ENCODE measurements around the gene GOLPH3. TPM values are rescaled to one million over a fixed set of nuclear protein-coding genes. Genes with fewer than 3 reads are reported as not detected.
A peak's percentile ranks its signal among the peaks of the same experiment; 100 is the strongest.

The GOLPH3 gene
- total RNA-seq, 1 experiment from 2014 or later: 98.7 TPM

DNA sequence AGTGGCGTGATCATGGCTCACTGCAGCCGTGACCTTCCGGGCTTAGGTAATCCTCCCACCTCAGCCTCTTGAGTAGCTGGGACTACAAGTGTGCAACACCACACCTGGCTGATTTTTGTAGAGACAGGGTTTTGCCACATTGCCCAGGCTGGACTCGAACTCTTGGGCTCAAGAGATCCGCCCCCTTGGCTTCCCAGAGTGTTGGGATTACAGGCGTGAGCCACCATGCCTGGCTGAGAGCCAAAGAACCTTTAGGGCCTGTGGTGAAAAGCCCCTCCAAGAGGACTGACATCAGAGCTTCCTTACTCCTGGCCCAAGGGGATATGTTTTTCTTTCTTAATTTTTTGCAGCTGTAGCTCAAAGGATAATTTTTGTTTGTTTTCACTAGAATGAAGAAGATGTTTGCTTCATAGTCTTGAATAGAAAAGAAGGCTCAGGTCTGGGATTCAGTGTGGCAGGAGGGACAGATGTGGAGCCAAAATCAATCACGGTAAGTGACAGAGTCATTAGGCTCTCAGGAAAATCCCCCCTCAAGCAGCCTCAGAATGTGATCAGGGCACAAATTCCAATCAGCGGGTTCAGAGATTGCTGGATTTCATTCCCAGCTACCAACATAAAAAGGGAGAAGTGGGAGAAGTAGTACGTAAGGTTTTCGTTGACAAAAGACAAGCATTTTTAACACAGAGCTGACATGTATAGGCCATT lies 77.1 kb downstream of the GOLPH3 start:
- Histone ChIP-seq H4K5ac (ENCODE audit: insufficient read length, low read depth, low read length) (no peak overlapping the region), H3K56ac (ENCODE audit: insufficient read length, low read depth, low read length) (no peak overlapping the region), H2BK12ac (ENCODE audit: insufficient read length, low read depth, low read length) (no peak overlapping the region), H2AFZ (ENCODE audit: low read length) (no peak overlapping the region), H3K23me2 (ENCODE audit: insufficient read length, low read depth, low read length, poor library complexity, severe bottlenecking) (no peaks in the 10 kb centered on the region), H2AK5ac (ENCODE audit: insufficient read length, low read length) (no peak overlapping the region), H3K27ac (ENCODE audit: insufficient read length, low read depth, low read length) (no peak overlapping the region), H4K20me1 (ENCODE audit: control insufficient read depth, insufficient read depth, insufficient read length) (no peaks in the 10 kb centered on the region), H3K79me1 (ENCODE audit: insufficient read depth, low read depth, low read length, poor library complexity, severe bottlenecking) (no peaks in the 10 kb centered on the region), H3K4ac (ENCODE audit: low read depth, low read length) (no peak overlapping the region), H3K79me2 (ENCODE audit: insufficient read depth, low read length) (no peaks in the 10 kb centered on the region), H2BK120ac (ENCODE audit: low read depth, low read length, poor library complexity, severe bottlenecking) (no peak overlapping the region), H4K91ac (ENCODE audit: insufficient read length, low read depth, low read length) (no peak overlapping the region), H3K4me2 (ENCODE audit: insufficient read depth, insufficient read length, low read length) (no peak overlapping the region), H2BK5ac (ENCODE audit: insufficient read length, low read length) (no peak overlapping the region), H4K8ac (replicated peaks; ENCODE audit: insufficient read length, low read depth, low read length) (no peak overlapping the region), H2BK20ac (ENCODE audit: low read depth, low read length, poor library complexity, severe bottlenecking) (no peak overlapping the region), H3K9ac (ENCODE audit: extremely low read depth, insufficient read length, low read length) (no peak overlapping the region), H3K14ac (ENCODE audit: insufficient read depth, low read length) (no peak overlapping the region), H3K9me3 (ENCODE audit: control insufficient read depth, low read depth, low read length) (no peaks in the 10 kb centered on the region), H3T11ph (ENCODE audit: low read length) (no peak overlapping the region), H3K27me3 (ENCODE audit: insufficient read depth, low read length) (no peaks in the 10 kb centered on the region), H2BK15ac (ENCODE audit: low read depth, low read length) (no peak overlapping the region), H3K4me1 (ENCODE audit: insufficient read depth, low read length) (no peaks in the 10 kb centered on the region), H3K23ac (ENCODE audit: insufficient read length, low read depth, low read length) (no peak overlapping the region), H3K18ac (ENCODE audit: insufficient read length, low read depth, low read length) (no peak overlapping the region)
- H3K4me3 Mint-ChIP-seq: no peak overlapping the region
- 0 out of 7 replicates have a peak overlapping the region, but pooled peaks of 2 of the 3 experiments have one; percentile 4 to 5 for H3K27ac Mint-ChIP-seq
- TF ChIP-seq, protein P1, sequence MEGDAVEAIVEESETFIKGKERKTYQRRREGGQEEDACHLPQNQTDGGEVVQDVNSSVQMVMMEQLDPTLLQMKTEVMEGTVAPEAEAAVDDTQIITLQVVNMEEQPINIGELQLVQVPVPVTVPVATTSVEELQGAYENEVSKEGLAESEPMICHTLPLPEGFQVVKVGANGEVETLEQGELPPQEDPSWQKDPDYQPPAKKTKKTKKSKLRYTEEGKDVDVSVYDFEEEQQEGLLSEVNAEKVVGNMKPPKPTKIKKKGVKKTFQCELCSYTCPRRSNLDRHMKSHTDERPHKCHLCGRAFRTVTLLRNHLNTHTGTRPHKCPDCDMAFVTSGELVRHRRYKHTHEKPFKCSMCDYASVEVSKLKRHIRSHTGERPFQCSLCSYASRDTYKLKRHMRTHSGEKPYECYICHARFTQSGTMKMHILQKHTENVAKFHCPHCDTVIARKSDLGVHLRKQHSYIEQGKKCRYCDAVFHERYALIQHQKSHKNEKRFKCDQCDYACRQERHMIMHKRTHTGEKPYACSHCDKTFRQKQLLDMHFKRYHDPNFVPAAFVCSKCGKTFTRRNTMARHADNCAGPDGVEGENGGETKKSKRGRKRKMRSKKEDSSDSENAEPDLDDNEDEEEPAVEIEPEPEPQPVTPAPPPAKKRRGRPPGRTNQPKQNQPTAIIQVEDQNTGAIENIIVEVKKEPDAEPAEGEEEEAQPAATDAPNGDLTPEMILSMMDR (conservative IDR thresholded peaks at IDR 0.05): no peak
- no peak for DNase-seq
- H3K27me3 Mint-ChIP-seq (ENCODE audit: low read depth): no peaks in the 10 kb centered on the region
- no CpG with 5 or more reads among the region's 10 CpGs for WGBS (ENCODE audit: extremely low coverage, insufficient read length, low lambda C conversion rate)
- H3K4me1 Mint-ChIP-seq: peaks cover 6% of the 10 kb centered on the region in 2 experiments
- peaks cover 0 to 72% (median 14%) of the 10 kb centered on the region in 3 experiments; a peak in 6 of 7 replicates for H3K36me3 Mint-ChIP-seq (ENCODE audit: insufficient read depth in 1 of 3, low read depth in 3 of 3)
- H3K9me3 Mint-ChIP-seq: no peaks in the 10 kb centered on the region

Measured in H9 (cell line).